Endothelial cell of umbilical vein (primary cell): ENCODE measurements around the gene TAS1R2.

ENCODE experiments used
- EZH2 ChIP-seq: IDR thresholded peaks from 2 replicates; pipeline ENCODE4 v1.6.1; 2012; ENCODE audit warnings: borderline replicate concordance, low read depth, mild to moderate bottlenecking, moderate library complexity, low read length, inconsistent platforms; ENCODE audit not compliant: severe bottlenecking
- FOS ChIP-seq: IDR thresholded peaks from 2 replicates; pipeline ENCODE4 v1.6.1; 2011; ENCODE audit warnings: mild to moderate bottlenecking, low read length, moderate library complexity, borderline replicate concordance; ENCODE audit not compliant: insufficient read depth
- GATA2 ChIP-seq: IDR thresholded peaks from 2 replicates; pipeline ENCODE4 v1.7.0; 2011; ENCODE audit warnings: low read depth, mild to moderate bottlenecking, moderate library complexity, mixed read lengths, low read length; ENCODE audit not compliant: insufficient read length, insufficient read depth
- JUN ChIP-seq: IDR thresholded peaks from 2 replicates; pipeline ENCODE4 v1.6.1; 2011; ENCODE audit warnings: borderline replicate concordance, low read depth; ENCODE audit not compliant: insufficient read length, insufficient read depth
- MYC ChIP-seq: IDR thresholded peaks from one replicate; pipeline ENCODE4 v1.6.1; 2011; ENCODE audit warnings: mild to moderate bottlenecking, low read depth, low read length
- POLR2A ChIP-seq: IDR thresholded peaks from 2 replicates; pipeline ENCODE4 v1.6.1; 2012; ENCODE audit warnings: low read depth, mild to moderate bottlenecking, control low read depth, low read length
- POLR2AphosphoS5 ChIP-seq: IDR thresholded peaks from 2 replicates; pipeline ENCODE4 v1.6.1; 2012; ENCODE audit warnings: low read depth, mild to moderate bottlenecking, control low read depth, low read length, moderate library complexity; ENCODE audit not compliant: insufficient read depth
- TF ChIP-seq, protein P1 (sequence below), 2 donors: IDR thresholded peaks; 1 replicate in 1 of 2; 2 replicates in 1 of 2; pipeline ENCODE4 v1.5.1; 2011; ENCODE audit warnings: low read length in 2 of 2, mild to moderate bottlenecking in 2 of 2, moderate library complexity in 2 of 2, control low read depth in 1 of 2, inconsistent platforms in 1 of 2, low read depth in 1 of 2; ENCODE audit not compliant: insufficient read depth in 1 of 2; ENCODE audit errors: extremely low read depth in 1 of 2
- TF ChIP-seq, protein P2 (sequence below): IDR thresholded peaks from 2 replicates; pipeline ENCODE4 v1.6.1; 2011; ENCODE audit not compliant: insufficient read depth, insufficient read length

DNA sequence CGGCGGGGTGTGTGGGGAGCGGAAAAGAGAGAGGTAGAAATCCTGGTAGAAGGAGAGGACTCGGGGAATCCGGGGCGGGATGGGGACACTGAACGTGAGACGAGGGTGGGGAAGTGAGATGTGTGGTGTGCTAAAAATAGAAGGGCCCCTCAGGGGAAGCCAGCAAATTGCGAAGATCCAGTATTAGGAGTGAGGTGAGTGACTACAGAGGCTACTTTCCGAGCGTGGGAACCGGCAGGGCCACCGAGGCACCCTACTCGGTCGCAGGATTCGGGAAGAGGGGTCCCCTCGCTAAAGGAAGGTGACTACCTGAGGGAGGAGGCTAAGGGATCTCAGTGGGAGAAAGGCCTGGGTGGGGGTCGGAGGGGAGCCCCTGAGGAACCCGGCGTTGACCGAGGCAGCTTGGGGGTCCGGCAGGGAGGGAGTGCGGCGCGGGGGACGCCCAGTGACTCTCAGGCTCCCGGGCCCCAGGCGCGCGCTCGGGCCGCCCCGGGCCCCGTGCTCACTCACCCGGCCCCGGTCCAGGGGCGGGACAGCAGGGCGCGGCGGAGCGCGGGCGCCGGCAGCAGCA is 42.6 kb upstream of the TAS1R2 start:
- TF ChIP-seq POLR2A: no peak
- TF ChIP-seq EZH2: no peak
- TF ChIP-seq, protein P1, sequence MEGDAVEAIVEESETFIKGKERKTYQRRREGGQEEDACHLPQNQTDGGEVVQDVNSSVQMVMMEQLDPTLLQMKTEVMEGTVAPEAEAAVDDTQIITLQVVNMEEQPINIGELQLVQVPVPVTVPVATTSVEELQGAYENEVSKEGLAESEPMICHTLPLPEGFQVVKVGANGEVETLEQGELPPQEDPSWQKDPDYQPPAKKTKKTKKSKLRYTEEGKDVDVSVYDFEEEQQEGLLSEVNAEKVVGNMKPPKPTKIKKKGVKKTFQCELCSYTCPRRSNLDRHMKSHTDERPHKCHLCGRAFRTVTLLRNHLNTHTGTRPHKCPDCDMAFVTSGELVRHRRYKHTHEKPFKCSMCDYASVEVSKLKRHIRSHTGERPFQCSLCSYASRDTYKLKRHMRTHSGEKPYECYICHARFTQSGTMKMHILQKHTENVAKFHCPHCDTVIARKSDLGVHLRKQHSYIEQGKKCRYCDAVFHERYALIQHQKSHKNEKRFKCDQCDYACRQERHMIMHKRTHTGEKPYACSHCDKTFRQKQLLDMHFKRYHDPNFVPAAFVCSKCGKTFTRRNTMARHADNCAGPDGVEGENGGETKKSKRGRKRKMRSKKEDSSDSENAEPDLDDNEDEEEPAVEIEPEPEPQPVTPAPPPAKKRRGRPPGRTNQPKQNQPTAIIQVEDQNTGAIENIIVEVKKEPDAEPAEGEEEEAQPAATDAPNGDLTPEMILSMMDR (IDR thresholded peaks at IDR 0.05; ENCODE audit: extremely low read depth in 1 of 2, insufficient read depth in 1 of 2, low read depth in 1 of 2, low read length in 2 of 2): no peak
- no peak for TF ChIP-seq JUN
- TF ChIP-seq, protein P2, sequence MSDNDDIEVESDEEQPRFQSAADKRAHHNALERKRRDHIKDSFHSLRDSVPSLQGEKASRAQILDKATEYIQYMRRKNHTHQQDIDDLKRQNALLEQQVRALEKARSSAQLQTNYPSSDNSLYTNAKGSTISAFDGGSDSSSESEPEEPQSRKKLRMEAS: no peak
- TF ChIP-seq POLR2AphosphoS5: peak; percentile 55
- no peak for TF ChIP-seq FOS
- TF ChIP-seq MYC: no peak
- no peak for TF ChIP-seq GATA2
